Activated CD8-positive, alpha-beta memory T cell treated with anti-CD3 and anti-CD28 coated beads, Interleukin-2, amount 50 U/mL, for 24 hours (primary cell): ENCODE data around the gene DNAAF1.
A peak's percentile ranks its signal among the peaks of the same experiment; 100 is the strongest.
"Not testable (repeated sequence)": the region's sequence is repeated elsewhere in the genome, so short reads cannot be mapped to it uniquely, and the experiment has no call there.

Experiments
- DNase-seq: peaks from one replicate; pipeline ENCODE4 v3.0.0-alpha.2; 2020; ENCODE audit errors: extremely low read depth

Gene DNAAF1

DNA sequence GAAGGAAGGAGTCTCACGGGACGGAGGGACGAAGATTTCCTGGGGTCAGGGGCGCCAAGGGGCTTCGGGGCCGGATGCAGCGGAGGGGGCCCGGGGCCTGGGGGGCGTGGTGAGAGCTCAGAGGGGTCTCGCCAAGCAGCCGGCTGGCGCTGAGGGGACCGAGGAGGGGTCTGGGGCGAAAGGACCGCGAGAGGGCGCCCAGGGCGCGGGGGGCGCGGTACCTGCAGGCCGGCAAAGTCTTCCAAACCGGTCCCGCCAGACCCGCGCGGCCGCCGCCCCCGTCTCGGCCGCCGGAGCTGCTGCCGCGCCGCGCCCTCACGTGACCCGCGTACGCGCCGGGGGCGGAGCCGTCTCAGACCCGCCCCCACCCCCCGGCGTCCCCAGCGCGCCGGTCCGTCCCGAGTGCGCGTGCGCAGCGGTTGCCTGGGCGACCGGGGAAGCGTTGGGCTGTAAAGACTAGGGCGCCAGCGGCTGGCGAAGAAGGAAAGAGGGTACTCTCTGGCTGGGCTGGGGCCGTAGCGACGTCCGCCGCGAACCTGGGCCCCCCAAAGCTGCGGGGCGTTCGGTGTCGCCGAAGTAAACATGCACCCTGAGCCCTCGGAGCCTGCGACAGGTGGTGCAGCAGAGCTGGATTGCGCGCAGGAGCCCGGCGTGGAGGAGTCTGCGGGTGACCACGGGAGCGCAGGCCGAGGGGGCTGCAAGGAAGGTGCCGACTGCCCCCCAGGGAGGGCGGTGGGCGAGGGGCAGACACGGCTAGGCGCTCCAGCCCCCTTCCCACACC is at the start of gene DNAAF1, which contains the start of gene HSDL1:
TSS of gene DNAAF1 (plus strand) at position 450 of the 781 bp plus-strand sequence. CDS start at position 583, 133 bp downstream.
TSS of gene HSDL1 (minus strand) at position 319 of the 781 bp plus-strand sequence. CDS start 13,856 bp downstream, outside the sequence.
- peak; percentile 70 for DNase-seq

DNA sequence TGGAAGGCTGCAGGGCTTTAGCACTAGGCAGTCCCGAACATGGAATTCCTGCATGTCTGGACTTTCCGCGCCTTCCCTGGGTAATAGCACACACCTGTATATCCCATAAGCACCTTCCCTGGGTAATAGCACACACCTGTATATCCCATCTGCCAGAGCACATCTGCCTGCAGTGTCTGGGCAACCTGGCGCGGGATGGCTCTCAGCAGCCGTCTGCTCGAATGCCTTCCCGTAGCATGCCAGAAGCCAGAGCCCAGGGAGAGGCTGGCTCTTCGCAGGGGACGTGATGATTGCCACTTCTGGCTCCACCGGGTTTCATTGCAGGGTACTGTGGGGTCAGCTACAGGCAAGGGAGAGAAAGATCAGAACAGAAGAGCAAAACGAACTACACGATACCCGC is 49.6 kb upstream of the DNAAF1 start:
- DNase-seq = no peak

DNA sequence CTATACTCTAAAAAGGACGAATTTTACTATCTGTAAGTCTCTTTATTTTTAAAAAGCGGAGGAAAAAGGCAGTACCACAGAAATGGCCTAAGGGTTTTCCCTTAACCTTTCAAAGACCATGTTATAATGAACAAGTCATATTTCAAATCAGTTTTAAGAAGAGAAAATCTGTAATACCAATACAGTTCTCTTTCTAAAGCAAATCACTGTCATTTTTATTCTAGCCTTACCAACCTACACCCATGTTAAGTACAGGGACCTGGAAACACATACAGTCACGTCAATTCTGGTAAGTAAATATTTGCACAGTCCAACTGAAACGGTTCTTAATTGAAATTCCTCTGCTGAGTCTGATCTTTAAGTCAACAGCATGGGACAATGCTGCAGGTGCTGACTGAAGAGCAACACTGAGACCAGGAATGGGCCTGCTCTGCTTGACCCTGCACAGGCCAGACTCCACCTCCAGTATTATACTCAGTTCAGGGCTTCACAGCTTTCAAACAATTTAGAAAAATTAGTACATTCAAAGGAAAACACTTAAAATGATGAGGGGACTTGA is 48.6 kb upstream of the DNAAF1 start:
- no peak for DNase-seq

DNA sequence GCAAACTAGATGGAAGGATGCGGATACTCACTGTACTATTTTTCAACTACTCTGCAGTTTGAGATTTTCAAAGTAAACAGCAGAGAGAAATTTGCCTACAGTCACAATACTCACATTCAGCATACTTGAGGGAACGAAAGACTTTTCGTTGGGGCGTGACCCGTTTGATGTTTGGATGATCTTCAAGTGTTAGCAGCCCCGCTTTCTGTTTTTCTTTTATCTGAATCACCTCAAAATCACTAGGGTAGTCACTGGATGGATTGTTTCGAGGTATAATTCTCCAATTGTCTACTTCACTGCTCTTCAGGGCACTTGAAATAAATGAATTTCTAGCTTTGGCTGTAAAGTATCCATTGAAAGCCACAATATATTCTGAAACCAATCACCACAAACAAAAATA is 46.2 kb upstream of the DNAAF1 start:
- DNase-seq = no peak

DNA sequence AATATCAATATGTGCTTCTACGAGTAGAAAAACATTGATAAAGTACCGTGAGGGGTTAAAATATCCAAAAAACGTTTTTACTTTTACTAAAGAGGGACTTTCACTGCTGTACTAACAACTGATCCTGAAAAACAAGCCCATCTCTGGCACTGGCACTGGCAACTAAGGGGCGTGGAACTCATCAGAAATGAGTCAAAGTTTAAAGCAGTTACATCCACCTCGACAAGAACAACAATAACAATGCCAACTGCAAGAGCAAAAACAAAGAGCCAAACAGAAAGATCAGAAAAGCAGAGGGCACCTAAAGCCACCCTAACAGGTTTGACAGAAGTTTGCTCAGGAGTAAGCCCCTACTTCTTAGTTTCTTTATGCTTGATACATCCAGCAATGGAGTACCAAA is 41.4 kb upstream of the DNAAF1 start:
- DNase-seq = no peak

DNA sequence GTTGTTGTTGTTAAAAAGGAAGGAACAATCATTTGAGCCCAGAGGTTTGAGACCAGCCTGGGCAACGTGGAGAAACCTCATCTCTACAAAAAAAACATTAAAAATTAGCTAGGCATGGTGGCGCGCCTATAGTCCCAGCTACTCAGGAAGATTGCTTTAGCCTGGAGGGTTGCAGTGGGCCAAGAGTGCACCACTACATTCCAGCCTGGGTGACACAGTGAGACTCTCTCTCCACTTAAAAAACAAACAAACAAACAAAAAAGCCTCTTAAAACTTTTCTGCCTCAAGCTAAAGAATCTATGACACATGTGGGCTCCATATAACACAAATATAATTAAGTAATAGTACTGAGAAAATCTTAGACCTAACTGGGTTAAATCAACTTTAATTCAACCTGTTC is 40.9 kb upstream of the DNAAF1 start:
- DNase-seq = no peak

DNA sequence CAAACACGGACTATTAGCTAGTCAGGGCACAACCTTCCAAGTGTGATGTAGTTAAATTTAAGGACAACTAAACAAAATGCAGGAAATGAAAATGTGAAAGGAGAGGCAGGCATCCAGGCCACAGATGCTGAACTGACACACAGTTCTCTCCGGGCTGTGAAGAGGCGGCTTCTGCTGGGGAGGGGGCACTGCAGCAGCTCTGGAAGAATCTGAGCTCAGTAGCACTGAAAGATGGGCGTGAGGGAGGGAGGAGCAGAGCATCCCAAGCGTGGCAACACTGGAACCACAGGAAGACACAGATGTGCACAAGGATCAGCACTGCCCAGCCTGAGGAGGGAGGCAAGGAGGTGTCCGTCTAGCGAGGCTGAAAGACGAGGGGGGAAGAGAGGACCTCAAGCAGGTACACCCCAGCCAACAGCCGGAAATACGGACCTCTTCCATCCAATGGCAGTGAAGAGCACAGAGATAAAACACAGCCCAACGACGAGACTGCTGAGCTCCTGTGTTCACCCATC is 39.8 kb upstream of the DNAAF1 start:
- no peak for DNase-seq

DNA sequence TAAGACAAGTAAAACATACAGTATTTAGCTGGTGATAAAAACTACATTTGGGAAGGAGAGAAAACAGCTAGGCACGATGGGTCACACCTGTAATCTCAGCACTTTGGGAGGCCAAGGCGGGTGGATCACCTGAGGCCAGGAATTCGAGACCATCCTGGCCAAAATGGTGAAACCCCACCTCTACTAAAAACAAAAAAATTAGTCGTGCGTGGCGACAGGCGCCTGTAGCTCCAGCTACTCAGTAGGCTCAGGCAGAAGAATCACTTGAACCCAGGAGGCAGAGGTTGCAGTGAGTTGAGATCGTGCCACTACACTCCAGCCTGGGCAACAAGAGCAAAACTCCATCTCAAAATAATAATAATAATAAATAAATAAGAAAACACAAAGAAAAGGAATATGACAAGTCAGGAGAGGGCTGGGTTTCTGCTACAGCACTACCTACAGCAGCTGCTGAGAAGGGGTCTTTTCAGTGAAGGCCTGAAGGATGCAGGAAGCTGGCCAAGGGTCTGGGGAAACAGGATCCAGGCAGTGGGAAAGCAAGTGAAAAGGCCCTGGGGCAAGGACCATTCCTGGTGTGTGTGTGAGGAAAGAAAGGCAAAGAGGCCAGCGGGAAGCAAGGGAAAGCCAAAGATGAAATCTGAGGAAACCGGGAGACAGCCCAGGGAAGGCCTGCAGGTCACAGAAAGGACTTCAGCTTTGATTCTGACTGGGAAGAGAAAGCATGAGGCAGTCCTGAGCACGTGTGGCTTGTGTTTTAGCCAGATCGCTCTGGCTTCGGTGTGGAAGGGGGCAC is 39.0 kb upstream of the DNAAF1 start:
- no peak for DNase-seq

DNA sequence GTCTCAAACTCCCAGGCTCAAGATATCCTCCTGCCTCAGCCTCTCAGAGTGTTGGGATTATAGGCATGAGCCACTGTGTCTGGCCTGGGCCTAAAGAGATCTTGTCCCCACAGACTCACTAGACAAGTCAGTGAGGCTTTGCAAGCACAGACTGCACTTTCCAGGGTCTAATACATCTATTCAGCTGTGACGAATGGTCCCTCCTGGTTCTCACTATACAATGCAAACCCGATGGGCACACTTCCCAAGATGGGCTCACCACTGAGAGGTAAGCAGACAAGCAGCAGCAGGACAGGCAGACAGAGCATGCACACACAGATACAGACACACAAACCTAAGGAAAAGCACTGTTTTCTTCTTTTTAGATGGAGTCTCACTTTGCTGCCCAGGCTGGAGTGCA is 37.2 kb upstream of the DNAAF1 start:
- no peak for DNase-seq

DNA sequence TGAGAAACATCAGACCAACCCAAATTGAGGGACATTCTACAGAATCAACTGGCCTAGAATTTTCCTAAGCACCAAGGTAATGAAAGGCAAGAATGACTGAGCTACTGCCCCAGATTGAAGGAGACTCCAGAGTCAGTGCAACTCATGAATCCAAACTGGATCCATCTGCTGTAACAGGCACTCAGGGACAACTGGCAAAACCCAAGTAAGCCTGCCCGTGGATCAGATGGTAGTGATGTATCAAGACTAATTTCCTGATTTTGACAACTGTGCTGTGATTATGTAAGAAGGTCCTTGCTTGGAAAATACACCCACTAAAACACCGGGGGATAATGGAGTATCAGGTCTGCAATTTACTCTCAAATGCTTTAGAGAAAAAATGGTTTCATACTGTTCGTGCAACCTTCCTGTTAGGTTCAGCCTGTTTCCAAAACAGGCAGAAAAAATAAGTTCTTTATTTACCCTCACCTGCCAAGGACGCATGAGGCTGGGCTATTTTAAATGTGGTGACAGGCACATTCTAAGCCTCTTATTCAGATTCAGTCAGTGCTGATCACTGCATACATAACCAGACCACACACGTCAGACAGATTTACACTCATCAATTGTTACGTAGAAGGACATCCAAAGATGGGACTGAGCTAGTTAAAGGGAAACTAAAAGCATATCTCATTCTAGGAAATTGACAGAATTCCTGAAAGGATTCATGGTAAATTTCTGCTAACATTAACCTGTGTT is 35.3 kb upstream of the DNAAF1 start:
- no peak for DNase-seq

DNA sequence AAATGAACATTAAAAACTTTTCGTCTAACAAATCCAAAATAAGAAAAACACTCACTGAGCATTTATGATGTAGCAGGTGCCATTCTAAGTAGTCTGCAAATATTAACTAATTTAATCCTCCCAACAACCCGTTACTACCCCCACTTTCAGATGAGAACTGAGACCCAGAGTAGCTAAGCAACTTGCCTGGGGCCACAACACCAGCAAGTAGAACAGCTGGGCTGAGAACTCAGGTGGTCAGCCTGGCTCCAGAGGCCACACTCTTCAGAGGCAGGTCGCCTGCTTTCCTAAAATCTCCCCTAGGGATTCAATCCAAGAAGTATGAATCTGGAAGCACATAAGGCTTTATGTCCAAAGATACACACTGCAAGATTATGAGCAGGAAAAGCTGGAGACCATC is 34.6 kb upstream of the DNAAF1 start:
- DNase-seq = no peak

DNA sequence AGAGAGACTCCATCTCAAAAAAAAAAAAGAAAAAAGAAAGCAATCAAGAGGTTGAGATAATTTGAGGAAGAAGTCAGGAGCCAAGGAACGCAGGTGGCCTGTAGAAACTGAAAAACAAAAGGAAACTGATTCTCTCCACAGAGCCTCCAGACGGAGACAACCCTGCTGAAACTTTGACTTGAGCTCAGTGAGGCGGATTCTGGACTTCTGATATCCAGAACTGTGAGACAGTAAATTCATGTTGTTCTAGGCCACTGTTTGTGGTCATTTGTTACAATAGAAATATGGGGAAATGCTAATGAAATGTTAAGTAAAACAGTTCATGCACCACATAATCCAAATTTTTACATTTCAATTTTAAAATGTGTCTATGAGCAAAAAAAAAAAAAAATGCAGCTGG is 33.6 kb upstream of the DNAAF1 start:
- DNase-seq = no peak

DNA sequence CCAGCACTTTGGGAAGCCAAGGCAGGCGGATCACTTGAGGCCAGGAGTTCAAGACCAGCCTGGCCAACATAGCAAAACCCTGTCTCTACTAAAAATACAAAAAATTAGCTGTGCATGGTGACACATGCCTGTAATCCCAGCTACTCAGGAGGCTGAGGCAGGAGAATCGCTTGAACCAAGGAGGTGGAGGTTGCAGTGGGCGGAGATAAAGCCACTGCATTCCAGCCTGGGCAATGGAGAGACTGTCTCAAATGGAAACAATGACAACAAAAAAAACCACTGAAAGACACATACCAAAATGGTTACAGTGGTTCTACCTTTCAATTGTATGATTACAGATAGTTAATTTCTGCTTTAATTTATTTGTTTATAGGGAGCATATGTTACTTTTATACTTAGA is 33.2 kb upstream of the DNAAF1 start:
- DNase-seq = not testable (repeated sequence)

DNA sequence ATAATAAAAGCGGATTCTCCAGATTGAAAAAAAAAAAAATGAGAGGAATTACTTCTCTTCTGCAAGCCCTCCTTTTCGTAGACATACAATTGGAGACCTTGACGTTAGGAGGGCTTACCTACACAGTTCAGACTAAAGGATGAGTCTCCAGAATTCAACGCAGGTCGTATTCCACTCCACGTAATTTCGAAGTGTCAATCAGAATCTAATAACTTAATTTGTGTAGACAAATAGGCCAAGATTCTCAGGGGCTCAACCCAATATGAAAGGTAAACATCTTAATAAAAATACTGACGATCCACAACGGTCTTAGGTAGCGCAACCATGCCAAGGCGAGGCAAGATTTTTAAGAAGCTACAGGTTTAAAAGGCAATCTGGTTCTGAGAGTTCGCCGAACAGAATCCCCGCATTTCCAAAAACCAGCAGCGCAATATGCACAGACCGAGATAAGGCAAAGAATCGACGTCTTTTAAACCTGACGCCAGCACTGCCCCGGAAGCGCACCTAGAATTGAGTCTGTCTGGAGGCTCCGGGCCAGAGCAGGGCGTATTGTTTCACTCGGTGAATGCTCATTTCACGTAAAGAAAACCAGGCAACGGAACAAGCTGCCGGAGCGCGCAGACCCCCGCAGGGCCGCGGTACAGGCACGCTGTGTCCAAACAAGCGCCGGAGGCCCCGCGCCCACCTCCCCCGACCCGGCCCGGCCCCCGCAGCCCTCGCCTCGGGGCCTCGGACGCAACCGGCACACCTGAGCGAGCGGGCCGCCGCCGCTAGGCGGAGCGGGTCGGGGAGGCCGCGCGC is 29.0 kb upstream of the DNAAF1 start:
- DNase-seq = peak; percentile 7

DNA sequence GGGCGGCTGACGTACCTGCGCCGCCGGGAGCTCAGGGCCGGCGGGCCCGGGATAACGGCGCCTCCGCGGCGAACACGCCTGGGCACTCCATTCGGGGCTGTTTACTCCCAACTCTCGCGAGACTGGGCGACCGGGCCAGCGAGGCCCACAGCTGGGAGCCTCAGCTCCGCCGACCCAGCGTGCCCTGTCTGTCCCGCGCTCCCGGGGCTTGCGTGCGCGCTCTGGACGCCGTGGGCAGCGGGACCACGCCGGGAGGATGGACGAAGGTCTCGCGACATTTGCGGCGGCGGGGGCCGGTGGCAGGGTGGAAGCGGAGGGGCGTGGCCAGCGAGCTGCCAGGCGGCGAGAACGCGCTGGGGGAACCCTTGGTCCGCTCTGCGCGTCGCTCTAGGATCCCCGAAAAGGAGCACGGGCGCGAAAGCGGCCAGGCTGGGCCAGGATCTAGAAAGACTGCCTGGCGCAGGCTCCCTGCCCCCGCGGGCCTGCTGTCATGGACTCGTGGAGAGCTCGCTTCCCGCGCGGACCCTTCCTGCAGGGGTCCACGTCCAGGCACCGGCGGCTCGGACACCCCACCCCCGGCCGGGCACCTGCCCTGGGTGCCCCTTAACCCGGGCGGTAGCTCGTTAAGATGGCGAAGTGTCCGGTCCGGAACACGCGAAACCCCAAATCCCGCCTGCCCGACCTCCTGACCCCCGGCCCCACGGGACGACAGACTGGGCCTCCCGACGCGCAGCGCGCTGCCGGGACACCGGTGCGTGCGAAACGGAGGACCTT is 28.2 kb upstream of the DNAAF1 start, which contains the start of gene MBTPS1:
TSS of gene MBTPS1 (minus strand) at position 223 of the 774 bp plus-strand sequence. CDS start 15,159 bp downstream, outside the sequence.
- DNase-seq = peak; percentile 89

DNA sequence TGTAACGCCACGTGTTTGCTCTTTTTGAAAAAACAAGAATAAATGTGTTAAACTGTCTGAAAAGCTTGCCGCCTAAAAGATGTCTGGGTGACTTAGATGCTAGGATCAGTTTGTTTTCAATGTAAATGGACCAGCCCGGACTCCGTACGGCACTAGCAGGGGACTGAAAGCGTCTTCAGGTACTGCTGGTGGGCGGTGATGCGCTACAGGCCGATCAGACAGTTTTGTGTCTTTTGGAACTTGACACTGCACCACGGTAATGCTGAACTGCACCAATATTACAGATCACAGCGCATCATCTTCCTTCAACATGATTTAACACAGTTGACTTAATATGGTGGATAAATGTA is 27.6 kb upstream of the DNAAF1 start:
- no peak for DNase-seq

DNA sequence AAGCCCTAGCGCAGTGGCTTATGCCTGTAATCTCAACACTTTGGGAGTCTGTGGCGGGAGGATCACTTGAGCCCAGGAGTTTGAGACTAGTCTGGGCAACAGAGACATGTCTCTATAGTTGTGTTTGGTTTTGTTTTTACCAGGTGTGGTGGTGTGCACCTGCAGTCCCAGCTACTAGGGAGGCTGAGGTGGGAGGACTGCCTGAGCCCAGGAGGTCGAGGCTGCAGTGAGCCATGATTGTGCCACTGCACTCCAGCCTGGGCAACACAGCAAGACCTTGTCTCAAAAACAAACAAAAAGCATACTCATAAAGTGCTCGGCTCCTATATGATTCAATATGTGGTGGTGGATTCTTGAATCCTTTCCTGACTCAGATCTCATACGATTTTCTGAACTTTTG is 26.8 kb upstream of the DNAAF1 start:
- DNase-seq = not testable (repeated sequence)

DNA sequence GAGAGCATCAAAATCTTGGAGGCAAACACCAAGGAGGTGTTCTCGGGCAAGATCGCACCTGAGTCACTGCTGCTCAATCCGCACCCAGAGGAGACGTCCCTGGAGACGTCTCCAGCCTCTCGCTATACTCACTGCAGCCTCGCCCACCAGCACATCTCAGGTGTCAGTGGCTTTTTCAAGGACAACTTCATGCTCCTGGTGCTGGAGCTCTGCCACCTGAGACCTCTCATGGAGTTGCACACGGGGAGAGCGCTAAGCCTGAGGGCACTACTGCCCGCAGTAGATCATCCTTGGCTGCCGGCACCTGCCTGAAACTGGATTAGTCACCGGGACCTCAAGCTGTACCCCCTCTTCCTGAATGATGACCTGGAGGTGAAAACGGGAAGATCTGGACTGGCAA is 25.7 kb upstream of the DNAAF1 start:
- no peak for DNase-seq

DNA sequence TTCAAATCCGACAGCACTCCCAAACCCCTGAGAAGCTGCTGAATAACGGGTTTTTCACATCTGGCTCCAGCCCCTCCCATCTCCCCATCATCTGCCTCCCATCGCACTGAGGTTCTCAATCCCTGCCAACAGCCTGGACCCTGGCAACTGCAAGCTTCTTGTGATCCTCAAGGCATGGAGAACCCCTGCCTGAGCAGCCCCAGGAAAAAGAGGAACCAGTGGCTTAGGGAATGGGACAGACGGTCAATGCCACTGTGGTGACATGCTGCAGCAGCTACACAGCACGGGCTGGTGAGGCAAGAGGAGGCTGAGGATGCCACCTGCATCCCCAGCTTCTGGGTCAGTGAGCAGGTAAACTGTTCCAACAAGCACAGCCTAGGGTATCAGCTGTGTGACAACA is 25.1 kb upstream of the DNAAF1 start:
- no peak for DNase-seq

DNA sequence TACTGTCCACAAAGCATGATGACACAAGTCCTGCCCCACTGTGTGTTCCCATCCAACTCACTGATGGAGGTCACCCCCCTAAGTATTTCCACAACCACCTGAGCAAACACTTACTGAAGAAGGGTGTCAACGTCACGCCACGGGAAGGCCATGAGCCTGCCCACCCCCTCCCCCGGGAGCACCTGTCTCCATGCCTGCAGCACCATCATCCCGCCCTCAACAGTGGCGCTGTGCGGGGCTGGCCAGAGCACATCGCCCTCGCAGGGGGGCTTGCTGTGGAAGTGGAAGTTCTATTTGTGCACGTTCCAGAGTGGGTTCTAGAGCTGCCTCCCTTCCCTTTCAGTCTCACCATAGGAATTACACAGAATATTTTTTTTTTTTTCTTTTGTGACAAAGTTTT is 24.1 kb upstream of the DNAAF1 start:
- DNase-seq = no peak
